Dedifferentiated amniotic fluid mesenchymal stem cell (primary cell): ENCODE data around the gene CCSER1.
"Not testable (repeated sequence)": the region's sequence is repeated elsewhere in the genome, so short reads cannot be mapped to it uniquely, and the experiment has no call there.

Source experiments
- DNase-seq: peaks from one replicate; pipeline ENCODE4 v3.0.0-alpha.2; 2016; ENCODE audit errors: extremely low spot score

The CCSER1 gene

DNA sequence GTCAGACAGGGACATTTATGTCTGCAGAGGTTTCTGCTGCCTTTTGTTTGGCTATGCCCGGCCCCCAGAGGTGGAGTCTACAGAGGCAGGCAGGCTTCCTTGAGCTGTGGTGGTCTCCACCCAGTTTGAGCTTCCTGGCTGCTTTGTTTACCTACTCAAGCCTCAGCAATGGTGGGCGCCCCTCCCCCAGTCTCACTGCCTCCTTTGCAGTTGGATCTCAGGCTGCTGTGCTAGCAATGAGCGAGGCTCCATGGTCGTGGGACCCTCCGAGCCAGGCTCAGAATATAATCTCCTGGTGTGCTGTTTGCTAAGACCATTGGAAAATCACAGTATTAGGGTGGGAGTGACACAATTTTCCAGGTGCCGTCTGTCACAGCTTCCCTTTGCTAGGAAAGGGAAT, 578.3 kb downstream of the CCSER1 start:
- DNase-seq = not testable (repeated sequence)

DNA sequence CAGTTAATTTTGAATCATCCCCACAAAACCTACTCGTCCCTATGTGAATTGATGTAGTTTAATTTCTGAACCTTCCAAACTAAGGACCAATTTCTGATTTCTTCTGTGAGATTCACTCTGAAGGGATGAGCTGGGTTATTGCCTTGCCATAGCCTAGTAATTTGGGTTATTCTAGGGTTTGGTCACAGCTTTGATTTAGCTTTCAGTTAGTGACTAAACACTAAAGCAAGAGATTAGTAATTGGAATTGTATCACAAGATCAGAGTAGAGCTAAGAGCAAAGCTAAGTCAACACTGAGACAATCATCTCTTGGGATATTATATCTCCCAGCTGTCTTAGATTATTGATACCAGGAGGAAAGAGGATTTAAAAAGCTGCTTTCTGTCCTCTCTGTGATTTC, 588.0 kb downstream of the CCSER1 start:
- no peak for DNase-seq

DNA sequence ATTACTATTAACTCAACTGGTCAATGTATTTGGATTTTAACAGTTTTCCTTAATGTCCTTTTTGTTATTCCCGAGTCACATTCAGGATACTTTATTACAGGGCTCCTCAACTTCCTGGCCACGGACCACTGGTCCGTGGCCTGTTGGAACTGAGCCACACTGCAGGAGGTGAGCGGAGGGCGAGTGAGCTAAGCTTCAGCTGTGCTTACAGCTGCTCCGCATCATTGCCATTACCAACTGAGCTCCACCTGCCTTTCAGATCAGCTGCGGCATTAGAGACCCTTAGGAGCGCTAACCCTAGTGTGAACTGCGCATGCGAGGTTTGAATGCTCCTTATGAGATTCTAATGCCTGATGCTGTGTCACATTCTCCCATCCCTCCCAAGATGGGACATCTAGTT, 591.7 kb downstream of the CCSER1 start:
- DNase-seq = no peak

DNA sequence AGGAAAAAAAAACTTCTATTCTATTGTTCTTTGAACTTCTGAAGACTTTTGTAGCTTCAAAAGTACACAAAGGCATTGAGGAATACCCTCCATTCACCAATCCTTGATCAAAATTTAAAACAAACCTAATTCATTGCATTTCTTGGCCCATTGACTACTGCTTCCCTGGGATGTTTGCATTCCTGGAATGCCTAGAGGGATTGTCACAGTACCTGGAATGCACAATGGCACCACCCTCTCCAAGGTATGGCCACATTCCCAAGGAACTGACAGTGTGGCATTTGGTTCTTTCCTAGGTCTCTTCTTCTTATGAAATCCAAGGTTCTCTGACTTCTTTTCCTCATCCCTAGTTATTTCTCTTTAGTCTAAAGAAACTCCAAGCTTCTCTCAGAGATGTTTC, 600.7 kb downstream of the CCSER1 start:
- no peak for DNase-seq

DNA sequence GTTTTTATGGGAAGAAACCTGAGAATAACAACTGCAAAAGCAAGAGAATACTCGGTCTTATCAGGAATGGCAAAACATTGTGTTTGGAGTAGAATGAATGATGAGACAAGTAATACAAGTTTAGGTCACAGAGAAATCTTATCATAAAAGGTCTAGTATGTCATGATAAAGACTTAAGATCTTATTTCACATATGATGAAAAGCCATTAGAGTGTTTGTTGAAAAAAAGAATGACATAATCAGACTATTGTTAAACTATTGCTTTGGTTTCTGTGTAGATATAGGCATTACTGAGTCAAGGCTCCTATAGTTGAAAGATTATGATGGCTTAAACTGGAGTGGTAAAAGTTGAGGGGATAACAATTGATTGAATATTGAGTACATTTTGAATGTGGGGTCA, 603.6 kb downstream of the CCSER1 start:
- no peak for DNase-seq

DNA sequence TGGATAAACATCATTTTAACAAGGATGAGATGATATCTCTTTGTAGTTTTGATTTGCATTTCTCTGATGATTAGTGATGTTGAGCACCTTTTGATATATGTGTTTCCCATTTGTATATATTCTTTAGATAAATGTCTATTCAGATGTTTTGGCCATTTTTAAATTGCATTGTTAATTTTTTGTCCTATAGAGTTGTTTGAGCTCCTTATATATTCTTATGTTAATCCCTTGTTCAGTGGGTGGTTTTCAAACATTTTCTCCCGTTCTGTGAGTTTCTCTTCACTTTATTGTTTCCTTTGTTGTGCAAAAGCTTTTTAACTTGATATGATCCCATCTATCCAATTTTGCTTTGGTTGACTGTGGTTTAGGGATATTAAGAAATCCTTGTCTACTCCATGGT, 606.0 kb downstream of the CCSER1 start:
- DNase-seq = no peak

DNA sequence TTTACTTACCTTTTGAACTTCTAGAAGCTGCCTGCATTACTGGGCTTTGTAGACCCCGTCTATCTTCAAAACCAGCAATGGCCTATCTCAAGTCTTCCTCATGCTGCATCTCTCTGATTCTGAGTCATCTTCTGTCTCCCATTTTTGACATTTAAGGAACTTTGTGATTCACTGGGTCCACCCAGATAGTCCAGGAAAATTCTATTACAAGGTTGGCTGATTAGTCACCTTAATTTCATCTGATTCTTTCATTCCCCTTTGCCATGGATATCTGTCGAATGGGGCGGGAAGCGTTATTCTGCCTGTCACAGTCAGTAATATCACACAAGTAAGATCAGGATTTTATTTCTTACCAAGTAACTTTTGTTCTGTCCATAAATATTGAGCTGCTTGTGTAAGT, 618.0 kb downstream of the CCSER1 start:
- DNase-seq = no peak

DNA sequence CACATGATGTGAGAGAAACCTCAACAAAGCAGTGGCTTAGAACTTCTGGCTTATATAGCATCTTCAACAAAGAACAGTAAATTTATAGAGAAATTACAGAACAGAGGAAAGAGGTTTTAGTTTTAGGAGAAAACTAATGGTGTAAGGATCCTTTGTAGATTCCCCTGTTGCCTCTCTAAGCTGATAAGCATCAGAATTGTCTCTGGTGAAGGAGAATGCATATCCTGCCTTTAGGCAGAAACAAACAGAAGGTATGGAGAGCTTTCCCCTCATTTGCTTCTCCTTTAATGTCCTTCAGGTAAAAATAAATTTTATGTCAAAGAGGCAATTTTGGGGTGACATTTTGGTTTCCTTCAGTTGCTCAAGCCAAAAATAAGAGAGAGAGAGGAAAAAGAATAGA, 625.9 kb downstream of the CCSER1 start:
- no peak for DNase-seq

DNA sequence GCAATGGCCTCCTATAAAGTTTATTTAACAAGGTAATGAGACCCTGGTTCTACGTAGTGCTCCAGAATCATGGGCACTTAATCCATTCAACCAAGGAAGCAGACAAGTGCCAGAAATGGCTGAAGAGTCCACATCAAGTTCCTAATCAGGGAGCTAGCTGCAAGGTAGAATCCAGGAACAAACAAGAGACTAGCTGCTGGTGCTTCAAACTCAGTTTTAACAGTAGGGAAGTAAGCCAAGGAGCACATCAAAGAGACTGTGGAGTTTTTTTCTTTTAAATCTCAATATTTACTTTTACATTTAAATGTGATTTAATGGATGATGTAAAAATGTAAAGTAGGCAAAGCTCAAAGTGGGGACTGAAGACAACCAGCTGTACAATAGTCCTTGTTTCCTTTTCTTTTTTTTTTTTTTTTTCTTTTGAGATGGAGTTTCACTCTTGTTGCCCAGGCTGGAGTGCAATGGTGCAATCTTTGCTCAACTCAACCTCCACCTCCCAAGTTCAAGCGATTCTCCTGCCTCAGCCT, 630.4 kb downstream of the CCSER1 start:
- no peak for DNase-seq

DNA sequence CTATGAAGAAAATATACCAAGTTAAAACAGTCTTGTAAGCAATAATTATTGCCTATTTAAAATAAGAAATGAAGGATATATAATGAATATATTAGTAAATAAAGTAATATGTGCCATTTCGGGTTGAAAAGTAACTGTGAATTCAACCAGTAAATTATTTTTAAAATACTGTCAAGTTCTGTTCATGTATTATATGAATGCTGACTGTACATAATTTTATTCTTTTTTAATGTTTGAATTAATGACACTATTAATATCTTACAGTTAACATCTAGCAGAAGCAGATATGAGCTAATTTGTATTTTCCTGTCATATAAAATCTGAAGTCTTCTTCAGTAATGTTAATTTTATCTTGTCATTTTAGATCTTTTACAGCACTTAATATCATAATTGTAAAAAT, 632.9 kb downstream of the CCSER1 start:
- no peak for DNase-seq

DNA sequence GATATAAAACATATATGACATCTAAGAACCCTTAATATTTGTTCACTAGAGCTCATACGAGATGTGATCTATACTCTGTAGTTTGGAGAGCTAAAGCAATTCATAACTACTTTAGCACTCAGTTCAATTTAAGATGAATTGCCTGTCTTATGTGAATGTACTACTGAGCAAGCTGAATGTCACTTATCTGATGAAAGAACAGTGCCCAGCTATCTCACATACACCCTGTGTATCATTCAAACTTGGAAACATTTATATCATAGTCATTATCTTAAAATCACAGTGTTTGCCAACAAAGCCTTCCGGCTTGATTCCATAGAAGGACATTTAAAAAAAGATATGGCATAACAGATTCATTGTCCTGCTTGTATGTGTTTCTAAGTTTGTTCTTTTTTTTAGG, 639.6 kb downstream of the CCSER1 start:
- DNase-seq = no peak

DNA sequence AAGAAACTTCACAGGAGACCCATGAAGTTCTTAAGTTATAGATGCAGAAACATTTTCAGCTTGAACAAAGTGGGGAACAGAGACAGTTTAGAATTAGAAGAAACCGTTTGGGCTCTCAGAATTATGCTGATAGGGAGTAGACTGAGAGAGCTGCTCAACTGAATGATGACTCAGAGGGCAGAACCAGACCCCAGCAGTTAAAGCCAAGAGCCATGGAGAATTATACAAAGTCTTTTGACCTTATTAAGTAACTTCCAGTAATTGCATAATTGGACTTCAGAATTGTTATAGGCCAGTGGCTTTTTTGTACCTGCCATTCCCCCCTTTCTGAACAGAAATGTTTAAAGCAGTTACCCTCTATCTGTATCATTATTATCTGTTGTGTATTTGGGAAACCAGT, 642.1 kb downstream of the CCSER1 start:
- no peak for DNase-seq

DNA sequence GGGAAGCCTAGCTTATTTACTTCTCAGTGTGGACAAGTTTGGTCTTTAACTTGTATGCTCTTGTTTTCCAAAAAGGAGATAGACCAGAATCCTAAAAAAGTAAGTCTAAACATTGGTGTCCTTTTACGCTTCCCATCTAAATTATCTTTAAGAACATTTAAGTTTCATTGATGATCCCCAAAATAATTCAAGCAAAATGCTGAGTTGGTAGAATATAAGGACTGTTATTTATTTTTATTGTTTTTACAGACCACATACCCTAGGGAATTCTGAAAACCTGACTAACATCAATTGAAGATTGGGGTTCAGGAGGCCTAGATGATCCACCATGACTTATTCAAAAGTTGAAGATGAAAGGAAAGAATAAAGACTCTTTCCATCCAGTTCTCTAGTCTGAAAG, 653.0 kb downstream of the CCSER1 start:
- no peak for DNase-seq

DNA sequence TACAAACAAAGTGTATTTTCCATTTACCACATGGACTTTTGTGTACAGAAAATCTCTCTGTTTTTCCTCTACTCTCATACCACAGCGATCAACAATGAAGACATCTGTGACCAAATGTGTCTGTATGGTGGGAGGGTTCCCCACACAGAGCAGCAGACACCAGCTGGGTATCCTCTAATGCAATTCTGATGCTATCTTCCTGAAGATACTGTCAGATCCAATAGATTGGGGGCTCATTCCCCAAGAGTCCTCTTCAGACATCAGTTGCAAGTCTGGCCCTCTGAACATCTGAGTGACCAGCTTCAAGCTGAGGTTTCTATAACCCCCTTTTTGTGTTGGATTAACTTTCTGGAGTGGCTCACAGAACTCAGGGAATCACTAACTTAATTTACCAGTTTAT, 659.4 kb downstream of the CCSER1 start:
- DNase-seq = no peak

DNA sequence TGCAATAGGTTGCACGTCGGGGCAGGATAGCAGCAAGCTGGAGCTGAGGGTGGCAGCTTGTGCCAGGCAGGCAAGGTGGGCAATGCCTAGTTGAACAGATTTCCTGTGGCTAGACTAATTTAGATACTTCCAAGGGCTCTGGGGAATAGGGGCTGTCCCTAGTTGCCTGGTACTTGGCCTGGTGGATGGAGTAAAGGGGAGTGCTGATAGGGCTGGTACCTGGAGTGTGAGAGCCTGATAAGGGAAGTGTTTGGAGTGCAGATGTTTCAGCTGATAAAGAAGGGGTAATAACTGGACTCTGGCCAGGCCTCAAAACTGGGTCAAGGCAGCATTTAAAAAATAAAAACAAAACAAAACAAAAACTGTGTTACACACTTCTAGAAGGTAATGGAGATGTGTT, 665.5 kb downstream of the CCSER1 start:
- no peak for DNase-seq

DNA sequence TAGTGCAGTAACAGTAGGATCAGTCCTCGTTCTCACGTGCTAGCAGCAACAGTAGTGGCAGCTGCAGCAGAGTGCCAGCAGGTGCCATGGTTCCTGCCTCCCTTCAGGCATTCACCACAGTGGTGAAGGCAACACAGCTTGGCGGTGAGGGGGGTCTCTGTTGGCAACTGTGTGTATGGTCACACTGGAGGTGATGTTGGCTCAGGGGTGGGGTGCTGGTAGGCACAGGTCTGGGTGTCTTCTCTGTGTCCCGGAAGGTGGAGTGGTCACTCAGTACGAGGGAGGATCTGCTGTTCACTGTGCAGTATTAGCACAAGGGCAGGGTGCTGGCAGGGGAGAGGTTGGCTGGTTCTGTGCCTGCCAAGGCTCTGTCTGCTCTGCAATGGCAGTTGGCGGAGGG, 671.8 kb downstream of the CCSER1 start:
- no peak for DNase-seq

DNA sequence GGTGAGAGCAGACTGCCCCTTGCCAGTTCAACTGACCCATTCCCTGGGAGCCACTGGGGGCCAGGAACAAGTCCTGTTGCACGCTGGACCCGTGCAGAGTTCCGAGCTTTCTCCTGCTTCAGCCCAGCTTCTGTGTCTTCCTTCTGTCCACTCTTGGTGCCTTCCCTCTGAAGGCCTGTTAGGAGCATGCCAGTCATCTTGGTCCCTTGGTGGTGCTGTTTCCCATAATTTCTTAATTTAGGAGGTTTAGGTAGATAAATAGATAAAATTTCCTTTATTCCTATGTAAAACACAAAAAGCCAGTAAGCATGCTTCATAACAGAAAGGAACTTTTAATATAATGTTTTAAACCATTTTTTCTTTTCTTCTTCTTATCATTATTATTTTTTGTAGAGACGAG, 672.7 kb downstream of the CCSER1 start:
- DNase-seq = no peak

DNA sequence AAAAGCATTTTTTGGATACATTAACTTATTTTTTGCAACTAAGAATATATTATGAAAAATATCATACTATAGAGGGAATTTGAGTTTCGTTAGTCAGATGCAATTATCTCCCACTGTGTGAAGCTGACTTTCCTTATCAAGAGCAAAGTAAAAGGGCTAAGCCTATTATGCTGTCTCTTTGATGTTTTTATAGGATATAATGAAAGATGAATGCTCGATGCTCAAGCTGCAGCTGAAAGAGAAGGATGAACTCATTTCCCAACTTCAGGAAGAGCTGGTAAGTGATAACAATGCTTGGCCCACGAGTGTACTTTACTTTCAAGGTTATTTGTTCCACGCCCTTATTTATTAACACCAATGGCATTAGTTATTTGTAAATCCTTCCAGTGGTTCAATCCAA, 688.4 kb downstream of the CCSER1 start:
- no peak for DNase-seq

DNA sequence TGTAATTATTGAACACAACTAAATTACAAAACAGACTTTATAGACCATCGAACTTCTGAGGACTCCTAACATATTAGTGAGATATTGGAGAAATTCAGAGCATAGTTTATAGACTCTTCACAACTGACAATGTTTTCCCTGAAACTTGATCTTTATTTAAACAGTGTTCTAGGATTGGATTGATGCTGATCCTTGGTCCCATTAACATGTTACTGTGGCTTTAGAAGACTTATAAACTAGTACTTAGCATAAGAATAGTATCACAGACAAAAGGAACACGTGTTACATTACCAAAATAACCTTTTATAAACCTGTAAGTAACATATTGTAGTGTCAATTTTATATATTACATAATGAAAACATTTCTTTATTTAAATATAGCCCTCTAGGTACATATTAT, 689.6 kb downstream of the CCSER1 start:
- DNase-seq = no peak

DNA sequence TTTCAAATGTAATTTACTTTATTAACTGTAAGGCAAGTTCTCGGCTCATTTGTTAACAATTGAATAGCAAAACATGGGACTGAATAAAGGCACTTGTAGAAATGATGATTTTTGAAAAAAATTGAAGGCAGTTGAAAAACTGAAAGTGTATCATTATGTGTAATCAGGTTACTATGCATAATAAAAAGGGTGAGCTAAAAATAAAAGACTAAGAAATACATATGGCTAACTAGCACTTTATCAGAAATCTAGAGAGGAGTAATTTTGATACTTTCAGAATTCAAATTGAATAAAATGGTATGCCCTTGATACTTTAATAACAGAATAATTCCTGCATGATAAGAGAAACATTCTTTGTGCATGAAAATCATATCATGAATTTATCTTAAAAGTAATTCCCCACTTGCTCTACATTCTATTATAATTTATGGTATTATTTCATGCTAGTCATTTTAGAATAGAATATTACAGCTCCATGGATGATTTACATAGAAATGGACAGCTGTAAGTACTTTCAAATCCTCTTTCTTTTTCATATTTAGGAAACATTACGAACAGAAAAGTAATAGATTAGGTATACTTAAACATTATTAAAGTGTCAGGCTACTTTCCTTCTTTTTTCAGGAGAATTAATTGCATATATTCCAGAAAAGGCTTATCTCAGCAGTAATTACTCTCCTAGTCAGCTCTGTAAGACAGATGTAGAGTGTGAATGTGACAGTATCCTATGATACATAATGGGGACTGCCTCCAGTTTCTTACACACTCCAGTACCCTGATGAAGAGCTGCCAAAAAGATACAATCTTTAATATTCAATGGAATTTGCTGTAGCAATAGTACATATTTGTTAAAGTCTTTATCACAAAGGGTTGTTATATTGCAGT, 697.3 kb downstream of the CCSER1 start:
- no peak for DNase-seq

DNA sequence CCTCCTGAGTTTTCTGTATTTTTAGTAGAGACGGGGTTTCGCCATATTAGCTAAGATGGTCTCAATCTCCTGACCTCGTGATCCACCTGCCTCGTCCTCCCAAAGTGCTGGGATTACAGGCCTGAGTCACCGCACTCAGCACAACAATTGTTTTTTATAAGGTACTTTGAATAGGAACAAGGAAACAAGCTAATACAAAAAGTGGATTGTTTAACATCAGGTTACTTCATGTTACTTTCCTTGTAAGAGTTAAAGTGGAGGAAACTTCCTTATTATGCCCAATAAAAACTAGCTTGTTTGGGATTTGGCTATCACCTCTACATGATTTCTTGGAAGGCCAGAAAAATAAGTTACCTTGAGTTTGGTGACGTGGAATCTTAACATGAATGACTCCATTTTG, 698.7 kb downstream of the CCSER1 start:
- DNase-seq = no peak

DNA sequence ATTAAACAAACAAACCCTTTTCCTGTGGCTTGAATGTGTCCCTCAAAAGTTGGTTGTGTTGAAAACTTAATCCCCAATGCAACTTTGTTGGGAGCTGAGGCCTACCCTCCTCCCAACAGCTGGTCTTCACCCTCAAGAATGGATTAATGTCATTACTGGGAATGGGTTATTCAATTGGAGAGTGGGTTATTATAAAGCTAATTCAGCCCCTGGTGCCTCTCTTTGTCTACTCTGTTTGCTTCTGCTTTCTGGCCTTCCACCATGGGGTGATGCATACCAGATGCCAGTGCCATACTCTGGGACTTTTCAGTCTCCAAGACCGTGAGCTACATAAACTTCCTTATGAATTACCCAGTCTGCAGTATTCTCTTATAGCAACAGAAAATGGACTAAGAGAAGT, 706.5 kb downstream of the CCSER1 start:
- DNase-seq = no peak

DNA sequence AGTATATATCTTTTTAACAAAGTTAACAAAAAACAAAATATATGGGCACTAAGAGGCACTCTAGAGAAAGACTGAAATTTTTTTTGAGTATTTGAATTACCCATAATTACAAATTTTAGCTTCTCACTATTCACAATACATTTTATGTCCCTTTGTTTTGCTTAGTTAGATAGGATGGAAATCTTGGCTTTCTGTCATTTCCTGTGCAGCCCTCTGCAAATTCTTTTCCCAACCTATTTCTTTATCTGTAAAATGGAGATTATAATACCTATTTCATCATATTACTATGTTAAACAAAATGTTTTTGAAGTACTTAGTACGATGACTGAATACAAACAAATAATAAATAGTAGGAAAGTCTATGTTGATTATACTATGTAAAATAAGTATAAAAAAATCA, 710.0 kb downstream of the CCSER1 start:
- no peak for DNase-seq

DNA sequence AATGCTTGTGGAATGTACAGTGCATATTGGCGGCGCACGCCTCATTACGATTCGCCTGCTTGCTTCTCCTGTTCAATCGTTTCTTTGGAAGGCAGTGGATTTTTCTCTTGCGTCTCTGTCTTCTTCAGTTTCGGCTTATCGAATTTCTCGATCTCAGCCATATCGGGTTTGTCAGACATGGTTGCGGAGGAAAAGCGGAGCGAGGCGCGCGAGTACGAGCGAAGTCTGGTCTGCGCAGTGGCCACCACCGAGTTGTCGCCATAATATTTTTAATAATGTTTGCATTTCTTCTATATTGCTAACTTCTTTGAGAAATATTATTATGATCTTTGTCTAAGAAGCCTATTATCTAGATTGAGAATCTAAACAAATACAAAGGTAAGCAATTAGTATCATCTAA, 711.7 kb downstream of the CCSER1 start:
- not testable (repeated sequence) for DNase-seq
